A549 (cell line): ENCODE results near the gene CTBP1.

ENCODE experiments used
- CEBPB ChIP-seq, 2 experiments: fragments of >200 bp in 1 of 2; sonication (Bioruptor Twin) in 1 of 2; formaldehyde crosslinking in 1 of 2; IDR thresholded peaks; 2 replicates each; pipeline ENCODE4 v1.6.1; 2012 to 2016
- EHMT2 ChIP-seq: fragments of 200-600 bp; sonication (generic); IDR thresholded peaks from 2 replicates; pipeline ENCODE4 v1.6.1; 2016; ENCODE audit warnings: antibody characterized with exemption, low read depth, mild to moderate bottlenecking, moderate library complexity
- EP300 ChIP-seq, 2 experiments: fragments of >200 bp; sonication (Bioruptor Twin); formaldehyde crosslinking; IDR thresholded peaks; 2 replicates in 1 of 2; 3 replicates in 1 of 2; pipeline ENCODE4 v1.6.1; 2016 to 2017
- HDAC2 ChIP-seq: fragments of 200-600 bp; sonication (generic); IDR thresholded peaks from 2 replicates; pipeline ENCODE4 v1.6.1; 2016
- KDM1A ChIP-seq: fragments of 200-600 bp; sonication (generic); IDR thresholded peaks from 2 replicates; pipeline ENCODE4 v1.6.1; 2016; ENCODE audit warnings: low read depth, mild to moderate bottlenecking
- KDM5A ChIP-seq: fragments of 200-600 bp; sonication (generic); IDR thresholded peaks from 2 replicates; pipeline ENCODE4 v1.6.1; 2016; ENCODE audit warnings: antibody characterized with exemption, mild to moderate bottlenecking
- POLR2A ChIP-seq: IDR thresholded peaks from 2 replicates; pipeline ENCODE4 v1.6.1; 2012; ENCODE audit warnings: mild to moderate bottlenecking, low read length
- RAD21 ChIP-seq, 2 experiments: fragments of >200 bp in 1 of 2; sonication (Bioruptor Twin) in 1 of 2; formaldehyde crosslinking in 1 of 2; IDR thresholded peaks in 1 of 2; conservative IDR thresholded peaks in 1 of 2; 2 replicates in 1 of 2; 3 replicates in 1 of 2; pipeline ENCODE4 v1.6.1; 2012 to 2018; ENCODE audit warnings: inconsistent platforms in 1 of 2
- RCOR1 ChIP-seq: fragments of 150-350 bp; IDR thresholded peaks from 2 replicates; pipeline ENCODE4 v1.6.1; 2014; ENCODE audit warnings: antibody characterized with exemption, low read length, low read depth
- RNF2 ChIP-seq: fragments of 200-600 bp; sonication (generic); IDR thresholded peaks from 2 replicates; pipeline ENCODE4 v1.6.1; 2016; ENCODE audit warnings: low read depth, mild to moderate bottlenecking, antibody characterized with exemption, moderate library complexity, borderline replicate concordance
- TF ChIP-seq, protein P1 (sequence below): fragments of >200 bp; sonication (Bioruptor Twin); formaldehyde crosslinking; IDR thresholded peaks from 3 replicates; pipeline ENCODE4 v1.5.1; 2016
- TF ChIP-seq, protein P2 (sequence below): IDR thresholded peaks from 2 replicates; pipeline ENCODE4 v1.6.1; 2012
- TF ChIP-seq, protein P3 (sequence below): fragments of 200-600 bp; sonication (generic); IDR thresholded peaks from 2 replicates; pipeline ENCODE4 v1.6.1; 2016; ENCODE audit warnings: antibody characterized with exemption, mild to moderate bottlenecking, moderate library complexity

DNA sequence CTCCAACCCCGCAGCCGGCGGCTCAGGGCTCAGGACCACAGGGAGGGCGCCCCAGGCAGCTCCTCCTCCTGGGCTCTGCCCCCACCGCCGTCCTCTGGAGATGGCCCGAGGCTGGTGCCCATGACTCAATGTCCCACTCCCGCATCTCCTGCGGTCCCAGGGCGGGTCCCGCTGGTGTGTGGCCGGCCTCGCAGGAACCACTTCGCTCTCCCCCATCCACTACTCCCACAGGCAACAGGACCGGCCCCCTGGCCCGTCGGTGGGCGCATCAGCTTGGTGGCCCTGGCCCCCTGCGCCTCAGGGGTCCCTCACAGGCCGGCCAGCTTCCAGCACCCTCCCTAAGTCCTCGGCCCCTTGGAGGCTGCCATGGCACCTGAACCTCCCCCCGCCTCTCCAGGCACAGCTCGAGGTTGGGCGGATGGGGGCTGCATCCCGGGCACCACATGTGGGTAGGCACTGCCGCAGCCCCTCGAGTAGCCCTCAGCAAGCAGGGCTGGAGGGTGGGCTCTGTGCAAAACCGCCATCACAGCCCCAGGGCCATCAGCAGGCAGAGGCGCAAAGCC, 53.7 kb downstream of the CTBP1 start:
- no peak for TF ChIP-seq CEBPB (IDR thresholded peaks at IDR 0.05)
- TF ChIP-seq, protein P1, sequence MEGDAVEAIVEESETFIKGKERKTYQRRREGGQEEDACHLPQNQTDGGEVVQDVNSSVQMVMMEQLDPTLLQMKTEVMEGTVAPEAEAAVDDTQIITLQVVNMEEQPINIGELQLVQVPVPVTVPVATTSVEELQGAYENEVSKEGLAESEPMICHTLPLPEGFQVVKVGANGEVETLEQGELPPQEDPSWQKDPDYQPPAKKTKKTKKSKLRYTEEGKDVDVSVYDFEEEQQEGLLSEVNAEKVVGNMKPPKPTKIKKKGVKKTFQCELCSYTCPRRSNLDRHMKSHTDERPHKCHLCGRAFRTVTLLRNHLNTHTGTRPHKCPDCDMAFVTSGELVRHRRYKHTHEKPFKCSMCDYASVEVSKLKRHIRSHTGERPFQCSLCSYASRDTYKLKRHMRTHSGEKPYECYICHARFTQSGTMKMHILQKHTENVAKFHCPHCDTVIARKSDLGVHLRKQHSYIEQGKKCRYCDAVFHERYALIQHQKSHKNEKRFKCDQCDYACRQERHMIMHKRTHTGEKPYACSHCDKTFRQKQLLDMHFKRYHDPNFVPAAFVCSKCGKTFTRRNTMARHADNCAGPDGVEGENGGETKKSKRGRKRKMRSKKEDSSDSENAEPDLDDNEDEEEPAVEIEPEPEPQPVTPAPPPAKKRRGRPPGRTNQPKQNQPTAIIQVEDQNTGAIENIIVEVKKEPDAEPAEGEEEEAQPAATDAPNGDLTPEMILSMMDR = no peak
- TF ChIP-seq POLR2A = no peak
- TF ChIP-seq, protein P2, sequence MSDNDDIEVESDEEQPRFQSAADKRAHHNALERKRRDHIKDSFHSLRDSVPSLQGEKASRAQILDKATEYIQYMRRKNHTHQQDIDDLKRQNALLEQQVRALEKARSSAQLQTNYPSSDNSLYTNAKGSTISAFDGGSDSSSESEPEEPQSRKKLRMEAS = no peak
- TF ChIP-seq RCOR1 = no peak
- TF ChIP-seq RAD21 (conservative IDR thresholded peaks at IDR 0.05 in 1 of 2, IDR thresholded peaks at IDR 0.05 in 1 of 2) = no peak
- TF ChIP-seq, protein P3, sequence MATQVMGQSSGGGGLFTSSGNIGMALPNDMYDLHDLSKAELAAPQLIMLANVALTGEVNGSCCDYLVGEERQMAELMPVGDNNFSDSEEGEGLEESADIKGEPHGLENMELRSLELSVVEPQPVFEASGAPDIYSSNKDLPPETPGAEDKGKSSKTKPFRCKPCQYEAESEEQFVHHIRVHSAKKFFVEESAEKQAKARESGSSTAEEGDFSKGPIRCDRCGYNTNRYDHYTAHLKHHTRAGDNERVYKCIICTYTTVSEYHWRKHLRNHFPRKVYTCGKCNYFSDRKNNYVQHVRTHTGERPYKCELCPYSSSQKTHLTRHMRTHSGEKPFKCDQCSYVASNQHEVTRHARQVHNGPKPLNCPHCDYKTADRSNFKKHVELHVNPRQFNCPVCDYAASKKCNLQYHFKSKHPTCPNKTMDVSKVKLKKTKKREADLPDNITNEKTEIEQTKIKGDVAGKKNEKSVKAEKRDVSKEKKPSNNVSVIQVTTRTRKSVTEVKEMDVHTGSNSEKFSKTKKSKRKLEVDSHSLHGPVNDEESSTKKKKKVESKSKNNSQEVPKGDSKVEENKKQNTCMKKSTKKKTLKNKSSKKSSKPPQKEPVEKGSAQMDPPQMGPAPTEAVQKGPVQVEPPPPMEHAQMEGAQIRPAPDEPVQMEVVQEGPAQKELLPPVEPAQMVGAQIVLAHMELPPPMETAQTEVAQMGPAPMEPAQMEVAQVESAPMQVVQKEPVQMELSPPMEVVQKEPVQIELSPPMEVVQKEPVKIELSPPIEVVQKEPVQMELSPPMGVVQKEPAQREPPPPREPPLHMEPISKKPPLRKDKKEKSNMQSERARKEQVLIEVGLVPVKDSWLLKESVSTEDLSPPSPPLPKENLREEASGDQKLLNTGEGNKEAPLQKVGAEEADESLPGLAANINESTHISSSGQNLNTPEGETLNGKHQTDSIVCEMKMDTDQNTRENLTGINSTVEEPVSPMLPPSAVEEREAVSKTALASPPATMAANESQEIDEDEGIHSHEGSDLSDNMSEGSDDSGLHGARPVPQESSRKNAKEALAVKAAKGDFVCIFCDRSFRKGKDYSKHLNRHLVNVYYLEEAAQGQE = no peak
- TF ChIP-seq EP300 (IDR thresholded peaks at IDR 0.05) = no peak
- no peak for TF ChIP-seq RNF2
- TF ChIP-seq KDM1A = no peak
- no peak for TF ChIP-seq KDM5A
- TF ChIP-seq HDAC2 = no peak
- no peak for TF ChIP-seq EHMT2
